ENCODE data around the gene WDR49.

WDR49 gene

GRCh38 chr3:167456157-167456799, 197.5 kb downstream of the WDR49 start:
- Histone ChIP-seq H3K27ac (ENCODE audit: low read length) (no peak overlapping the region), H4K20me1 (ENCODE audit: insufficient read depth, low read length) (no peaks in the 10 kb centered on the region), H3K36me3 (replicated peaks; ENCODE audit: low read depth, low read length) (no peaks in the 10 kb centered on the region), H3K4me1 (ENCODE audit: low read length) (no peaks in the 10 kb centered on the region), H3K4me3 (ENCODE audit: low read length) (no peak overlapping the region), H2AFZ (ENCODE audit: low read depth, low read length) (no peak overlapping the region), H3K4me2 (ENCODE audit: low read length) (no peak overlapping the region), H3K9ac (ENCODE audit: low read length) (no peak overlapping the region), H3K9me3 (ENCODE audit: insufficient read depth, low read length) (no peaks in the 10 kb centered on the region), H3K79me2 (ENCODE audit: low read length) (no peaks in the 10 kb centered on the region), H3K27me3 (ENCODE audit: low read depth, low read length) (no peaks in the 10 kb centered on the region)
- TF ChIP-seq CTCF (IDR thresholded peaks at IDR 0.05; ENCODE audit: low read depth, low read length) (no peak), EZH2phosphoT487 (IDR thresholded peaks at IDR 0.05; ENCODE audit: low read depth) (no peak)

GRCh38 chr3:167453815-167454214, 199.9 kb downstream of the WDR49 start:
- Histone ChIP-seq H3K4me1 (ENCODE audit: low read length) (peaks cover 8% of the 10 kb centered on the region; the same call in 1 of the 2 replicates), H3K9me3 (ENCODE audit: insufficient read depth, low read length) (no peaks in the 10 kb centered on the region), H3K36me3 (replicated peaks; ENCODE audit: low read depth, low read length) (no peaks in the 10 kb centered on the region), H3K9ac (ENCODE audit: low read length) (no peak overlapping the region), H3K4me2 (ENCODE audit: low read length) (no peak overlapping the region), H3K79me2 (ENCODE audit: low read length) (no peaks in the 10 kb centered on the region), H4K20me1 (ENCODE audit: insufficient read depth, low read length) (no peaks in the 10 kb centered on the region), H3K4me3 (ENCODE audit: low read length) (no peak overlapping the region), H3K27me3 (ENCODE audit: low read depth, low read length) (no peaks in the 10 kb centered on the region), H3K27ac (ENCODE audit: low read length) (no peak overlapping the region), H2AFZ (ENCODE audit: low read depth, low read length) (no peak overlapping the region)
- TF ChIP-seq EZH2phosphoT487 (IDR thresholded peaks at IDR 0.05; ENCODE audit: low read depth) (no peak), CTCF (IDR thresholded peaks at IDR 0.05; ENCODE audit: low read depth, low read length) (no peak)

GRCh38 chr3:167451282-167451681, 202.5 kb downstream of the WDR49 start:
- H3K79me2 ChIP-seq (ENCODE audit: low read length) = no peaks in the 10 kb centered on the region
- no peaks in the 10 kb centered on the region for H3K36me3 ChIP-seq (replicated peaks; ENCODE audit: low read depth, low read length)
- no peak for TF ChIP-seq EZH2phosphoT487 (IDR thresholded peaks at IDR 0.05; ENCODE audit: low read depth)
- TF ChIP-seq CTCF (IDR thresholded peaks at IDR 0.05; ENCODE audit: low read depth, low read length) = no peak
- H3K27ac ChIP-seq (ENCODE audit: low read length) = no peak overlapping the region
- H3K4me2 ChIP-seq (ENCODE audit: low read length) = no peak overlapping the region
- H3K4me3 ChIP-seq (ENCODE audit: low read length) = no peak overlapping the region
- H3K9ac ChIP-seq (ENCODE audit: low read length) = no peak overlapping the region
- H2AFZ ChIP-seq (ENCODE audit: low read depth, low read length) = no peak overlapping the region
- no peaks in the 10 kb centered on the region for H3K27me3 ChIP-seq (ENCODE audit: low read depth, low read length)
- H3K9me3 ChIP-seq (ENCODE audit: insufficient read depth, low read length) = no peaks in the 10 kb centered on the region
- peaks cover 8% of the 10 kb centered on the region; the same call in 1 of the 2 replicates for H3K4me1 ChIP-seq (ENCODE audit: low read length)
- no peaks in the 10 kb centered on the region for H4K20me1 ChIP-seq (ENCODE audit: insufficient read depth, low read length)

- Histone ChIP-seq H3K4me1 (ENCODE audit: low read length) (peaks cover 8% of the 10 kb centered on the region; the same call in 1 of the 2 replicates), H2AFZ (ENCODE audit: low read depth, low read length) (no peak overlapping the region), H4K20me1 (ENCODE audit: insufficient read depth, low read length) (no peaks in the 10 kb centered on the region), H3K9me3 (ENCODE audit: insufficient read depth, low read length) (no peaks in the 10 kb centered on the region), H3K9ac (ENCODE audit: low read length) (no peak overlapping the region), H3K79me2 (ENCODE audit: low read length) (no peaks in the 10 kb centered on the region), H3K4me3 (ENCODE audit: low read length) (no peak overlapping the region), H3K36me3 (replicated peaks; ENCODE audit: low read depth, low read length) (no peaks in the 10 kb centered on the region), H3K4me2 (ENCODE audit: low read length) (no peak overlapping the region), H3K27me3 (ENCODE audit: low read depth, low read length) (no peaks in the 10 kb centered on the region), H3K27ac (ENCODE audit: low read length) (no peak overlapping the region)
- TF ChIP-seq EZH2phosphoT487 (IDR thresholded peaks at IDR 0.05; ENCODE audit: low read depth) = no peak
- no peak for TF ChIP-seq CTCF (IDR thresholded peaks at IDR 0.05; ENCODE audit: low read depth, low read length)
These were observed 203.1 kb downstream of the WDR49 start for GRCh38 chr3:167450675-167451074.
